HG03457 (cell line): ENCODE data around the gene JPH3.

Experiments used
- ATAC-seq: cut with Tn5 transposase; IDR thresholded peaks from one replicate; pipeline ENCODE4 v1.9.1; 2021; ENCODE audit warnings: moderate number of reproducible peaks; ENCODE audit not compliant: unreplicated experiment

Gene JPH3

DNA sequence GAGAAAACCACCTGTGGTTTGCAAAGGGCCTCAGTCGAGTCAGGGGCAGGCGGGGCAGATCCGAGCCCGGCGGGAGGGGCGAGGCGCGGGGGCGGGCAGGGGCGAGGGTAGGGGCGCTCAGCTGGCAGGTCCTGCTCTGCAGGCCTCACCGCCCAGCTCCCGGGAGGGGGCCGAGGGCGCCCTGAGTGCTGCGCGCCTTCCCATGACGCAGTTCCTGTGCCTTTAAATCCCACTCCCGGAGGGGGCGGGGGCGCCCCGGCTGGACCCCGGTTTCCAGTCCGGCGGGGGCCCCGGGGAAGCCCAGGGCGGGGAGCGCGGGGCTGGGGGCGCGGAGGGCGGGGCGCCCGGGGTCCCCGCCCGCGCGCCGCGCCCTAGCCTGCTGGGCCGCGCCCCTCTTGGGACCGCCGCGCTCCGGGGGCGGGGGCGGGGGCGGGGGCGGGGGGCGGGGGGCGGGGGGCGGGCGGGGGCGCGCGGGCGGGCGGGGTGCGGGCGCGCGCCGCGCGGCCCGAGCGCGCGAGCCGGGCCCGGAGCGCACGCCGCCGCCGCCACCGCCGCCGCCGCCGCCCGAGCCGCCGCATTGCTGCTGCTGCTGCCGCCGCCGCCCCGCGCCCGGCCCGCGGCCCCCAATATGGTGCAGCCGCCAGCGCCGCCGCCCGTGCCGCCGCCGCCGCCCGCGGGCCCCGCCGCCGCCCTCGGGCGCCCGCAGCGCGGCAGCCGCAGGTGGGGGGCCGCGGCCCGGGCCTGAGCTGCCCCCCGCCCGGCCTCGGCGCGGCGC, at the start of gene JPH3:
Gene JPH3, plus strand, starts transcription at position 508 of the 775 bp plus-strand sequence. CDS start 639 bp downstream, outside the sequence.
- no peak for ATAC-seq

DNA sequence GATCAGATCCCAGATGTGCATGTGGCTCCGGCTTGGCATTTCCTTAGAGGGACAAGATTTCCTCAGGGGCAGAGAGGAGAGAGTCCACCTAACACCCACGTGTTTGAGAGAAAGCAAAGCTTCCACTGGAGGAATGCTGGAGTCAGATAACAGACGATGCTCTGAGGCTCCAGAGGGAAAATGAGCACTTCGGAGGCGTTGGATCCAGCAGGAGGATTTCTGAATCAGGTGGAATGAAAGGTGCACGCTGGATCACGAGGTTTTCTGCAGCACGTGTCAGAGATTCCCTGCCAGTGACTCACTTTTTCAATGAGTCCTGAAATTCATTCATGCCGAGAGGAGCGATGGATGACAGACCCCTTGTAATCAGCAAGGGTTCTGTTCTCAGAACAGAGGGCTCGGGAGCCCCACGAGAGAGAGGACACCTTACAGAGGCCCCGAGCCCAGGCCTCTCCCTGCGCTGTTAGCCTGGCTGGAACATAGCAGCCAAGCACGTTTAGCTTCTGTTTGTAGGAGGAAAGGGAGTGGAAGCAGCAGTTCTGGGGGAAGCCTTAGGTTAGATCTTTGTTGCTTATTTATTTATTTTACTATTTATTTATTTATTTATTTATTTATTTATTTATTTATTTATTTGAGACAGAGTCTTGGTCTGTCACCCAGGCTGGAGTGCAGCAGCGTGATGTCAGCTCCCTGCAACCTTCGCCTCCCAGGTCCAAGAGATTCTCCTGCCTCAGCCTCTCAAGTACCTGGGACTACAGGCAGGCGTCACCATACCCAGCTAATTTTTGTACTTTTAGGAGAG, 49.3 kb upstream of the JPH3 start:
- ATAC-seq = no peak

DNA sequence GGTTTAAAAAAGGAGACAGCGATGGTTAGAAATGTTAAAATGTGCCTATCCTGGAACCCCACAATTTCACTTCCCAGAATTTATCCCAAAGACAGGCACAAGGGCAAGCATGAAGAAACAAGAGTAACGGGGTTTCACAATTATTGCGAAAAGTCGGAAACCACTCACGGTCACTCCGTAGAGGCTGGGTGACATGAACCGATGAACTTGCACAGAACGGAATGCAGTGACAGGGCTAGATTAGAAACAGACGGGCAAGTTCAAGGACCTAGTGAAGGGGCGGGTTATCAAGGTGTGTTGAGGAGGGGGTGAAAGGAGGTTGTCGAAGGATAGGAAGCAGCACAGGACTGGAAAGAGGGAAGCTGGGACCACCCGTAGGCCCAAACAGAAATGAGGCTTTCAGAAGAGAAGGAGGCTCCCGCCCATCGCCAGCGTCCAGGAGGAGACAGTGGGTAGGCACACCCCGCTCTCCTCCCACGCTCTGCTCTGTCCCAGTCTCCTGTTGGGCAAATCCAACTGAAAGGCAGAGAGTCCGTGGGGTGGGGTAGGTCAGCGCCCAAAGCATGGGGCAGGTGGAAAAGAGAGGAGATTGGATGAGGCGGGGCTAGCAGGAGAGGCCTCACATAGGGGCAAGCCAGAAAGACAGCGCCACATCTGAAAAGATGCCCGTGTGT, 47.4 kb upstream of the JPH3 start:
- no peak for ATAC-seq

DNA sequence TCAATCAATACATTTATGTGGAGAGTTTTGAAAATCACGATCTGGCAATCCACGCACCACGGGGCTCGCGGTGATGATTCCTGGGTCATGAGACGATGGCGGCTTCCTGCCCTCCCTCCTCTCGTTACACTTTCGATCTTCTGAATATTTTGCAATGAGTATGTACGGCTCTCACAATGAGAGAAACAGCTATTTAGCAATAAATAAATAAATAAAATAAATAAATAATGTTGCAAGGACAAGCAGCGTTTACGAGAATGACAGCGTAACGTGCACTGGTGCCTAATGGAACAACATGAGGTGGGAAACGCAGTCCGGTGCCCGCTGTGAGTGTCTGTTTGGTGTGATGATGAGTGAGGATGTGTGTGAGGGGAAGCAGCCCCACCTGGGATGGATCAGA, 46.7 kb upstream of the JPH3 start:
- ATAC-seq = no peak

DNA sequence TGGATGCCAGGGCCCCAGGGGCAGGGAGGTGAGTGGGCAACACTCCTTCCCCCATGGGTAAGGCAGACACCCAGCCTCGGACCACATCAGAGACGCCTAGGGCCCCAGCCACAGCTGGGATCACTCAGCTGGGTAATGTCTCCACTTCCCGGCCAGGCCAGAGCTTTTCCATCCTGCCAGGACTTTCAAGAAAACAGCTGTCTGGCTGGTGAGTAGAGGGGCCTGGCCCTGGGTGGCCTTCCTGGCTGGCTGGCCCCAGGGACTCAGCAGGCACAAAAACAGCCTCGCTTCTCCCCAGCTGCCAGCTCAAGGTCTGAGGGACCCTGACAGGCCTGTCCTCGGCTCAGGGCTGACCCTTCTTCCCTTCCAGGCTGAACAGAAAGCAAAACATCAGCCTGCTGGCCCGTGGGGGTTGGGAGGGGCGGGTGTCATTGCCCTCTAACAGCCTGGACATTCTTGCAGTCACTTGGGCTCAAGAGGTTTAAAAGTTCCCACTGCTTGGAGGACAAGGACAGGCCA, 45.3 kb upstream of the JPH3 start:
- no peak for ATAC-seq

DNA sequence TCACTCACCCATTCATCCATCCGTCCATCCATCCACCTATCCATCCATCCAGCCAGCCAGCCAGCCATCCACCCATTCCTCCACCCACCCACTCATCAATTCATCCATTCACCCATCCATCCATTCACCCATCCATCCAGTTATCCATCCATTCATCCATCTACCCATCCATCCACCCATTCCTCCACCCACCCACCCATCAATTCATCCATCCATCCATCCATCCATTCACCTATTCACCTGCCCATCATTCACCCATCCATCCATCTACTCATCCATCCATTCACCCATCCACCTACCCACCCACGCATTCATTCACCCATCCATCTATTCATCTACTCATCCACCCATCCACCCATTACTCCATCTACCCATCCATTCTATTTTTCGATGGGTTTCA, 43.6 kb upstream of the JPH3 start:
- ATAC-seq = no peak

DNA sequence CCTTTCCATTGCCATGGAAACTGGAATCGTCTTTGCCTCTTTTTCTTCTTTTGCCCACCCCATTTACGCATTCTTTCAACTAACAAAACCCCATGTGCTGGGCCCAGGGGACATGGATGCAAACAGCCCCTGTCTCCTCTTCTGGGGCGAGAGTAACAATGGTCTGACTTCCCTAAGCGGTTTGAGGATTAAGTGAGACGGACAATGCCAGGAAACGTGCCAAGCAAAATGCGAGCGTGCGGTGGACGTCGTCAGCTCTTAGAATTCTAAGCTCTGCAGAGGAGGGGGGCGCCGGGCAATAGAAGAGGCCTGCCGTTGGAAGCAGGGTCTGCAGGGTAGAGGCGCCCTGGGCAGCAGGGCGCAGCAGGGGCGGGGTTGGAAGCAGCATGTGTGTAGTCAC, 42.4 kb upstream of the JPH3 start:
- ATAC-seq = no peak

DNA sequence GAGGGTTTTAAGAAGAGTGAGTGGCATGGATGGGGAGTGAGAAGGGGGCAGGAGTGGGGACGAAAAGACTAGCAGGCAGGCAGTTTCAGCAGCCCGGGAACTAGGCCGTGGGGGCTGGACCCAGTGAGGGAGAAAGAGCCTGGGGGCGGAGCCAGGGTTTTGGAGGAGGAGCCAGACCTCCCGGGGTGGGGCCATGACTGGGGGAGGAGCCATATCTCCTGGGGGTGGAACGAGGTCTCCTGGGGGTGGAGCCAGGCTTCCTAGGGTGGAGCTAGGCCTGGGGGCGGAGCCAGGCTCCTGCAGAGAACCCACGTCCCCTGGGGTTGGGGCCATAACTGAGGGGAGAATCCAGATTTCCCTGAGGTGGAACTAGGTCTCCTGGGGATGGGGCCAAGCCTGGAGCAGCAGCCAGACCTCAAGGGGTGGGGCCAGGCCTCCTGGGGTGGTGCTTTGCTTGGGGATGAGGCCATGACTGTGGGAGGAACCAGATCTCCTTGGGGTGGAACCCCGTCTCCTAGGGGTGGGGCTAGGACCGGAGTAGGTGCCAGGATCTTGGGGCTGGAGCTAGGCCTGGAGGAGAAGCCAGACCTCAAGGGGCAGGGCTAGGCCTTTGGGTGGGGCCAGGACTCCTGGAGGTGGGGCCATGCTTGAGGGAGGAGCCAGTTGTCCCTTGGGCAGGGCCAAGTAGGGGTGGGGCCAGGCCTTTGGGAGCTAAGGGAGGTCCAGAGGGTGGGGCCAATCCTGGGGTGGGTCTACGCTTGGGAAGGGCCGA, 41.7 kb upstream of the JPH3 start:
- no peak for ATAC-seq

DNA sequence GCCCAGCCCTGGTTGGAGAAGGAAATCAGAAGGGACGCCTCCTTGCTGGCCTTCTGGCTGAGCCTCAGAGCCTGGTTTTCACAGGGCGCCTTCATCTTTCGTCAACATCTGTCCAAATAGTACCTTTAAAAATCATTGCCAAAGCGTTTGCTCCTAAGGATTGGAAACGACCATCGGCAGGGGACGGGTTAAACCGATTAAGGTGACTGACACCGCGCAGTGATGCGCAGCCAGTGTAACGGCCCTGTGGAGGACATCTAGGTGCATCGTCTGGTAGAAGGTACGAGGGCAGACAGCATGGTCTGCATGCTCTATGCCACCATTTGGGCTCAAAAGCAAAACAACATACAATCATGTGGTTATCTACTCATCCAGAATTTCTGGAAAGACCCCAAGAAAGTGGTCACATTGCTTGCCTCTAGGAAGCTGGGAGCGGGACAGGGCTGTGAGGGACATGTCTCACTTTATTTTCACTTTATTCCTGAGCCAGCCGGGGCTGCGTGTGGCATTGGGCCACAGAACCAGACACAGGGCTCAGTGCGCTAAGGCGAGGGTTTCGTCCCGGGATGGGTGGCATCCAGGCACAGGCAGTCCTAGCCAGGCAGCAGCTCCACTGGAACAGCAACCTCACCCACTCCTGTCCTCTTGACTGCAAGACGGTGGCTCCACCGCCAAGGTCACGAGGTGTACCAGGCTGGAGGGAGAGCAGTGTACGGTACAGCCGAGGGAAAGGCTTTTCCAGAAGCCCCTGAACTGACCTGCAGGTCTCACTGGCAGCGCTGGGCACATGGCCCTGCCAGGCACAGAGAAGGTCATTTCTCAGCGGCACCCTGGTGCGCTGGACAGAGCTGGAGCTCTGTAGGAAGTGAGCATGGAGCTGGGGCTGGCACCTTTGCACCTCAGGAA, 40.9 kb upstream of the JPH3 start:
- no peak for ATAC-seq

DNA sequence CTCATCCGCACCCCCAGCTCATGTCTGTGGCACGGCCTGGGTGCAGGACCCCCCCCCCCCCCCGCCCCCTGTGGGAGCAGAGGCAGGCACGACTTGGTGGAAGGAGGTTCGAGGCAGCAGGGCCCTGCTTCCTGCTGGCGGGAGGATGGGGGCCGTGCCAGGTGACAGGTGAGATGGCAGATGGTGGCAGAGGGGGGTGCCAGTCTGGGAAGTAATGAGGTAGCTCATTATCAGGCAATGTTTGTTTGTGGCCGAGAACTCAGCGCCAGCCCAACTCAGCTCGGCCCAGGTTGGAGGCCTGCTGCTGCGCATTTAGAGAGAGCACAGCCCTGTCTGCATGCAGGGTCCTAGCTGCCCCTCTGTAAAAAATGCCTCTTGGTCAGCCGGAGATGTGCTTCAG, 40.1 kb upstream of the JPH3 start:
- no peak for ATAC-seq

DNA sequence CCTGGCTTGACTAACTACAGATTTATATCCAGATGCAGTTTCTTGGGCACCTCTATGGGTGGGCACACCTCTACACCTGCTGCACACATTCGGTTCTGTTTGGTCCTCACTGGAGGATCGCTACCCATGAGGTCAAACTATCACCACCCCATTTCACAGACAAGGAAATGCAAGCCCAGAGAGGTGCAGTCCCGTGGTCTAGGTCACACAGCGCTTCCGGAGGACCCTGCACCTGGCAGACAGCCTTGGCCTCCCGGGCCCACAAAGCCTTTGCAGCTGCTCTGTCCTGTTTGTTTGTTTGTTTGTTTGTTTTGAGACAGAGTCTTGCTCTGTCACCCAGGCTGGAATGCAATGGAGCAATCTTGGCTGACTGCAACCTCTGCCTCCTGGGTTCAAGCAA, 39.3 kb upstream of the JPH3 start:
- ATAC-seq = no peak

DNA sequence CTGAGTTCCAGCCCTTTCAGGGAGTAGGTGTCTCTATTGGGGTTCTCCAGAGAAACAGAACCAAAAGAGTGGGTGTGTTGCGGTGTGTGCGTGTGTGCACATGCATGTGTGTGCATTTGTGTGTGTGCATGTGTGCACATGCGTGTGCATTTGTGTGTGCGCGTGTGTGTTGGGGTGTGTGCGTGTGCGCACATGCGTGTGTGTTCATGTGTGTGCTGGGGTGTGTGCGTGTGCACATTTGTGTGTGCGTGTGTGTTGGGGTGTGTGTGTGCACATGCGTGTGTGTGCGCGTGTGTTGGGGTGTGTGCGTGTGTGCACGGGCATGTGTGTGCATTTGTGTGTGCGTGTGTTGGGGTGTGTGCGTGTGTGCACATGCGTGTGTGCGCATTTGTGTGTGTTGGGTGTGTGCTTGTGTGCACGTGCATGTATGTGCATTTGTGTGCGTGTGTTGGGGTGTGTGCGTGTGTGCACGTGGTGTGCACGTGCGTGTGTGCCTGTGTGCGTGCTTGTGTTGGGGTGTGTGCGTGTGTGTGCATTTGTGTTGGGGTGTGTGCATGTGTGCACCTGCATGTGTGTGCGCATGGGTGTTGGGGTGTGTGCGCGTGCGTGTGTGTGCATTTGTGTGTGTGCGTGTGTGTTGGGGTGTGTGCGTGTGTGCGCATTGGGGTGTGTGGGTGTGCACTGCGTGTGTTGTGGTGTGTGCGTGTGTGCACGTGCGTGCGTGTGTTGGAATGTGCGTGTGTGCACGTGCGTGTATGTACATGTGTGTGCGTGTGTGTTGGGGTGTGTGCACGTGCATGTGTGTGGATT, 38.4 kb upstream of the JPH3 start:
- ATAC-seq = no peak

DNA sequence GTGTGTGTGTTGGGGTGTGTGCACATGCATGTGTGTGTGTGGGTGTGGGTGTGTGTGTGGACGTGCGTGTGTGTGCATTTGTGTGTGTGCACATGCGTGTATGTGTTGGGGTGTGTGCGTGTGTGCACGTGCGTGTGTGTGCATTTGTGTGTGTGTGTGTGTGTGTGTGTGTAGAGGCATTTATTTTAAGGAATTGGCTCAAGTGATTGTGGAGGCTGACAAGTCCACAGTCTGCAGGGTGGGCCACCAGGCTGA, 37.9 kb upstream of the JPH3 start:
- ATAC-seq = no peak

DNA sequence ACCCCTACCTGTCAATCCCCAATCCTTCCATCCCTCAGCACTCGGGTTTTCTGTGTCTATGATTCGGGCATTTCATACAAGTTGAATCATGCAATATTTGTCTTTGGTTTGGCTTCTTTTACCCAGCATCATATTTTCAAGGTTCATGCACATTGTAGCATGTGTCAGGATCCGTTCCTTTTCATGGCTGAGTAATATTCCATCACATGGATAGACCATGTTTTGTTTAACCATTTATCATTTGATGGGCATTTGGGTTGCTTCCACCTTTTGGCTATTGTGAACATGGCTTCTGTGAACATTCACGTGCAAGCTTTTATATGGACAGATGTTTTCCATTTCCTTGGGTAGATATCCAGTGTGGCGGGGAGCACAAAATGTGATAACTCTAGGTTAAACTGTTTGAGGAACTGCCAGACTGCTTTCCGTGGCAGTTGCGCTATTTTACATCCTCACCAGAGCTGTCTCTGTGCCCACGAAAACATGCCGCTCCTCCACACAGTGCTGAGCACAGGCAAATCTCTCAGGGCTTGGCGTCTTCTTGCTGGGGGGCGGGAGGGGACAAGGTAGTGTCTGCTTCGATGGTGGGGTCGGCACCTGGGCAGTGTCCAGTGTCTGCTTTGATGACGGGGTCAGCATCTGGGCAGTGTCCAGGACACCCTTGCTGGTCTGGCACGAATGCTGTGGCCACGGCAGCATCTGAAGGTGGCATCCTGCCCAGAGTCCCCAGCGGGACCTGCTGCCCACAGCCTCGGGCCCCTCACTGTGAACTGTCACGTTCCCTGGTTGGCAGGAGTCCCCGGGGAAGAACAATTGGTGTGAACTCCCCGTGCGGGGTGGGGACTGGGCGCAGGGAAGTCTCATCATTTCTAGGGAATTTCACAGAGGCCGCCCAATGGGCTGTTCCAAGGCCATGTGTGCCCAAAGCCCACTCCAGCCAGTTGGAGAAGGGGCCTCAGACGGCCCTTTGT, 32.4 kb upstream of the JPH3 start:
- no peak for ATAC-seq

DNA sequence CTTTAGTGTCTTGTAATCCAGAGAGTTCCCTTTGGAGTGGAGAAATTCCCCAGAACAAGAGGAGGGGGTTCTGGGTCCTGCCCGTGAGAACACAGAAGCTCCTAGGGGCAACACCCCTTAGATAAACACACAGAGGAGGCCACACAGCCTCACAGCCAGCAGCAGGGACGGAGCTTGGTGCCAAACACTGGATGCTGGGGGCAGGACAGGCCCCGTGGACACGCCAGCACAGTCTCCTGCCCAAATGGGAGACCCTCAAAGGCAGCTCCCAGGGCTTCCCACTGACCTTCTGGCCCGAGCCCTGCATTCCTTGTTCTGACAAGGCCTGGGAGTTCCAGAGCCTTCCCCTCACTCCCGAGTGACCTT, 31.8 kb upstream of the JPH3 start:
- no peak for ATAC-seq

DNA sequence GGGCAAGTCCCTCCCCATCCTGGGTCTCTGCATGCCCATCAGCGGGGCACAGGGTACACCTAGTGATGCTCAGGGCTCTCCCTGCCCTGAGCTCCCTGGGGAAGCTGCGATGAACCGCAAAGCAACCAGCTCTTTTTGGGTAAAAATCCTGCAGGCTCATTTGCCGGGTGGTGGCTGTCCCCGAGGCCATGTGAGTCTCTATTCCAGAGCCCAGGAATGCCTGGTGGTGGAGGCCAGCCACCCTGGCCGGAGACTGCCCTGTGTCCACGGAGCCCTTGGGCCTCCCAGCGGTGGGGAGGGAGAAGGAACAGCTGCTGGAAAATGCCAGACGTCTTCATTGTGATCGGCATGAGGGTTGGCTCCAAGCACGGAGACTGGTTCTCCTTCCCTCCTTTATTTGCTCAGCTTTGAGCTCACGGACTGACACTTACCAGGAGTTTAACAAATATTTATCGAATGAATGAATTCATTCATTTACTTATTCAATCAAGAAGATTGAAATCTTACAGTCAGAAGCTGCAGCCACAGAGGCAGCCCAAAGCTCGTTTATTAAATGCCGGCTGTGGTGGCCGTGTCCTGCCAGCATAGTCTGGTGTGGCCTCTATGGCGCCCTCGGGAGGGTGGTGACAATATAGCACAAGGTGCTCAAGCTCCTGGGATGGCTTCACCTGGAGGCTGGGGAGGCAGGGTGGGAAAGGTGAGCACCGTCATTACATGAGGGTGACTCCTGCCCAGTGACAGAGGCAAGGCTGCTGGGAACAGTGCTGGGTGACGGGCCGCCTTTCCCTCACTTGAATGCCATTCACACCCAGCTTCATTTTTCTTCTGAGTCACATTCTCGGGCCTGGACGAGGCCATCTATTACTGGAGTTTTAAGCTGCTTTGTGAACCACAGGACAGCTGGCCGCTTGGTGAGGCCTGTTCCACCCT, 31.1 kb upstream of the JPH3 start:
- ATAC-seq = no peak

DNA sequence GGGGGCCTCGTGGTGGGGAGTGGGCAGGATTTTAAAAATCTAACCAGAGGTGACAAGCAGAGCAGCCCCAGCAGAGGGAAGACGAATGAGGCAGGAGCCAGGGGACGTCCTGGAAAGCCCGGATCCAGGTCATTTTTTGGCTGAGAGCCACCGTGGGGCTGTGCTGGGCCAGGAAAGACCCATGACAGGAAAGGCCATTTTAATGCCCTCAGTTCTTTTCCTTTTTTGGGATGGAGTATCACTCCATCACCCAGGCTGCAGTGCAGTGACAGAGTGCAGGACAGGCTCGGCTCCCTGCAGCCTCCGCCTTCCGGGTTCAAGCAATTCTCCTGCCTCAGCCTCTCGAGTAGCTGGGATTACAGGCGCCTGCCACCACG, 30.5 kb upstream of the JPH3 start:
- ATAC-seq = no peak
